H1 (cell line): Measurements from ENCODE around the gene POLRMT. TPM values are rescaled to one million over a fixed set of nuclear protein-coding genes. Genes with fewer than 3 reads are reported as not detected.

Experiments
- CBX5 ChIP-seq: fragments of 300-800, 300-1000 bp; sonication (generic); IDR thresholded peaks from 2 replicates; pipeline ENCODE4 v1.7.1; 2016; ENCODE audit warnings: antibody characterized with exemption, low read length, low read depth
- CHD2 ChIP-seq: IDR thresholded peaks from 2 replicates; pipeline ENCODE4 v1.6.1; 2012; ENCODE audit warnings: low read length, improper control_type of control experiment
- FOSL1 ChIP-seq: IDR thresholded peaks from 2 replicates; pipeline ENCODE4 v1.6.1; 2011; ENCODE audit warnings: mild to moderate bottlenecking, low read depth, low read length, moderate library complexity; ENCODE audit not compliant: insufficient read depth
- KDM1A ChIP-seq: fragments of 200-600, 300-600 bp; sonication (generic); IDR thresholded peaks from 2 replicates; pipeline ENCODE4 v1.7.1; 2016; ENCODE audit warnings: mild to moderate bottlenecking, low read length, borderline replicate concordance
- NANOG ChIP-seq: IDR thresholded peaks from 2 replicates; pipeline ENCODE4 v1.6.1; 2011; ENCODE audit warnings: low read length, low read depth, mild to moderate bottlenecking, inconsistent platforms; ENCODE audit not compliant: insufficient read depth, poor library complexity, severe bottlenecking
- polyA plus RNA-seq, 7 experiments: library from polyadenylated mRNA; depleted of rRNA in 3 of 7; stranded (reverse) in 5 of 7; unstranded in 2 of 7; fragments of >200 nt in 5 of 7; fragments of 200-250 nt in 2 of 7; gene quantifications; 1 replicate in 5 of 7; 2 replicates in 1 of 7; 4 replicates in 1 of 7; pipeline versions ENCODE4 v1.2.1 to v1.2.3, GENCODE V29; 2011 to 2013; ENCODE audit warnings: missing spikeins in 2 of 7, mixed read lengths in 2 of 7
- total RNA-seq: library from RNA; stranded (reverse); fragmentation: NEBNext Ultra II Directional; extraction: Animal tissue kit (Norgen Biotek cat#: 25700); gene quantifications from 2 replicates; pipeline ENCODE4 v1.2.1, GENCODE V29; 2021

The POLRMT gene
- total and polyA plus RNA-seq, 2 of the 8 experiments (the other 6 are each of a cell fraction or from before 2014, with no cell fraction given): 93.0 to 111 TPM

- TF ChIP-seq CHD2 (no peak), FOSL1 (no peak), KDM1A (no peak), CBX5 (no peak), NANOG (no peak)
- TF ChIP-seq, all 59 proteins: peak for 0
These were observed 44.5 kb upstream of the POLRMT start (continued) for GRCh38 chr19:677601-678436.
